IPS-20b (cell line): Measurements from ENCODE around the gene GNS.

Source experiments
- H3K27ac ChIP-seq: one replicate; pipeline ENCODE4 v1.5.1; 2013; ENCODE audit warnings: low read length
- H3K27me3 ChIP-seq: 2 replicates; pipeline ENCODE4 v1.6.1; 2013; ENCODE audit warnings: mild to moderate bottlenecking, low read length, inconsistent platforms; ENCODE audit not compliant: insufficient read depth
- H3K36me3 ChIP-seq: 2 replicates; pipeline ENCODE4 v1.6.1; 2013; ENCODE audit warnings: low read depth, mild to moderate bottlenecking, inconsistent platforms, low read length, moderate library complexity; ENCODE audit not compliant: insufficient read depth
- H3K4me1 ChIP-seq: 2 replicates; pipeline ENCODE4 v1.6.1; 2013; ENCODE audit warnings: mild to moderate bottlenecking, control low read depth, inconsistent platforms, low read length, moderate library complexity; ENCODE audit not compliant: insufficient read depth
- H3K4me3 ChIP-seq: 2 replicates; pipeline ENCODE4 v1.5.1; 2013; ENCODE audit warnings: mild to moderate bottlenecking, low read length, inconsistent platforms
- H3K9ac ChIP-seq: 2 replicates; pipeline ENCODE4 v1.6.1; 2013; ENCODE audit warnings: low read depth, mild to moderate bottlenecking, inconsistent platforms, low read length, moderate library complexity
- H3K9me3 ChIP-seq: 2 replicates; pipeline ENCODE4 v1.6.1; 2013; ENCODE audit warnings: mild to moderate bottlenecking, low read depth, low read length, inconsistent platforms; ENCODE audit not compliant: insufficient read depth

GNS gene

GRCh38 chr12:64678835-64679234 is 80.4 kb downstream of the GNS start:
- Histone ChIP-seq H3K4me1 (peaks cover 14% of the 10 kb centered on the region; the same call in 1 of the 2 replicates), H3K9me3 (no peaks in the 10 kb centered on the region), H3K9ac (no peak overlapping the region), H3K27ac (no peak overlapping the region), H3K27me3 (no peaks in the 10 kb centered on the region), H3K4me3 (no peak overlapping the region), H3K36me3 (no peaks in the 10 kb centered on the region)

DNA sequence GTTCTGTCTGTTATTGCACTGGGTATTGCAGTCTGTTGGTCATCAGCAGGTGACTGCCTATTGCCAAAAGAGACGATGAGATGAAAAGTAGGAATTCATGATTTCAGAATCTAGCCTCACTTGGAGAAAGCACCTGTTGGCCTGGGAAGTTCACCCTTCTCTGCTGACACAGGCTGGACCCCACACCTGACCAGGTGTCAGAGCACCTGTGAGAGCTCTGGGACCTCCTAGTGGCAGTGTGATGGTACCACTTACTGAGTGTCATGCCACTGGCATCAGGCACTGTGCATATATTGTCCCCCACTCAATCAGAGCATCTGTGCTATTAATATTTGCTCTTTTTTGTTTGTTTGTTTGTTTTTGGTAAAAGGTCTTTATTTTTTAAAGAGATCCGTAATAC is 81.0 kb downstream of the GNS start:
- Histone ChIP-seq H3K27me3 (no peaks in the 10 kb centered on the region), H3K9ac (no peak overlapping the region), H3K4me1 (peaks cover 17% of the 10 kb centered on the region; the same call in 1 of the 2 replicates), H3K36me3 (no peaks in the 10 kb centered on the region), H3K9me3 (no peaks in the 10 kb centered on the region), H3K4me3 (no peak overlapping the region), H3K27ac (no peak overlapping the region)

DNA sequence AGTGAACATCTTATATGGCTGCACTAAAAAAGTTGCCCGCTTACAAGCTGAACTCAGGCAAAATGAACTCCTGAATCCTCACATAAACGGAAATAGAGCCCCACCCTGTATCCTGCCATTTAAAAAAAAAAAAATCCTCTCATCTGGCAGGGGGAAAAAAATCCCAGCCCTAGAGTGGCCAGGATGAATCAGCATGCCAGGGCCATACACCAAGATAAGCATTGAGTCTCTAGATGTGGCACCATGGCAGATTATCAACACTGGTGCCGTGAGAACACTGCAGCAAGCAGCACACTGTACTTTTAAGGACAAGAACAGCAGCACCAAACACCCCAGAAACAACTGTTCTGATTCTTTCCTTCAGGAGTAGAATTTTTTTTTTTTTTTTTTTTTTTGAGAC is 83.4 kb downstream of the GNS start:
- Histone ChIP-seq H3K4me3 (no peak overlapping the region), H3K36me3 (no peaks in the 10 kb centered on the region), H3K27me3 (no peaks in the 10 kb centered on the region), H3K27ac (no peak overlapping the region), H3K4me1 (peaks cover 17% of the 10 kb centered on the region), H3K9me3 (no peaks in the 10 kb centered on the region), H3K9ac (no peak overlapping the region)

- no peaks in the 10 kb centered on the region for H3K36me3 ChIP-seq
- H3K4me3 ChIP-seq = no peak overlapping the region
- H3K9me3 ChIP-seq = no peaks in the 10 kb centered on the region
- no peaks in the 10 kb centered on the region for H3K27me3 ChIP-seq
- no peak overlapping the region for H3K27ac ChIP-seq
- H3K4me1 ChIP-seq = peaks cover 28% of the 10 kb centered on the region
- no peak overlapping the region for H3K9ac ChIP-seq
These were observed 84.8 kb downstream of the GNS start for GRCh38 chr12:64674367-64674922.

DNA sequence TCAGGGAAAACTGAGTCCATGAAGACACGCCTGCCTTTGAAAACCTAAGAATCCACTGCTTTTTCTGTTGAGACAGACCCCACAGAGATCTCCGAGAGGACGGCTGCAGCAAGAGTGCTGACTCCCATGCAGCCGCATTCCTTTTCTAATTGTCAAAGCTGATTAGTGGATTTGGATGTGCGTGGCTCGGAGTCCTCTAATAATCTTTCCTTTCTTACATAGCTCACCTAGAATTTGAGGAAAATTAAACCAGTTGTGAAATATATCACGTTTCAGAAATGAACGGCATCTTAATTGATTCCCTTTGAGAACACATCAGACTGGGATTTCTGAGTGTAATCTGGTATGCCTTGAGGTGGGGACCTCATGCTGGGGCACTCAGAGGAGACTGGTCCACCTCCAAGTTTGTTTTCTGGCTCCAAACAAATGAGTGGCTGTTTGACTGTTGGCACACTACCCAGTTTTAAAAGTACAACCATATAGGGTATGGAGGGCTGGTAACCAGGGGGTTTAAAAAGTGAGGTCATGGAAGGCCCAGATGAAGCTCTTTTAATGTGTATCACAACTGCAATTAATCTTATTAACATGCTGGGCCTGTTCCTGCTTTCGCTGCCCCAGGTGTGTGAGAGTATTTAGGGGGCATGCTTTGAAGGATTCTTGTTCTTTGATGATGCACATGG is 85.6 kb downstream of the GNS start:
- Histone ChIP-seq H3K9ac (no peak overlapping the region), H3K27ac (no peak overlapping the region), H3K27me3 (no peaks in the 10 kb centered on the region), H3K4me1 (peaks cover 35% of the 10 kb centered on the region), H3K4me3 (no peak overlapping the region), H3K36me3 (no peaks in the 10 kb centered on the region), H3K9me3 (no peaks in the 10 kb centered on the region)

GRCh38 chr12:64672925-64673409 is 86.2 kb downstream of the GNS start:
- H3K4me3 ChIP-seq = no peak overlapping the region
- H3K4me1 ChIP-seq = peaks cover 35% of the 10 kb centered on the region
- no peaks in the 10 kb centered on the region for H3K36me3 ChIP-seq
- H3K27ac ChIP-seq = no peak overlapping the region
- no peaks in the 10 kb centered on the region for H3K9me3 ChIP-seq
- no peaks in the 10 kb centered on the region for H3K27me3 ChIP-seq
- H3K9ac ChIP-seq = no peak overlapping the region

DNA sequence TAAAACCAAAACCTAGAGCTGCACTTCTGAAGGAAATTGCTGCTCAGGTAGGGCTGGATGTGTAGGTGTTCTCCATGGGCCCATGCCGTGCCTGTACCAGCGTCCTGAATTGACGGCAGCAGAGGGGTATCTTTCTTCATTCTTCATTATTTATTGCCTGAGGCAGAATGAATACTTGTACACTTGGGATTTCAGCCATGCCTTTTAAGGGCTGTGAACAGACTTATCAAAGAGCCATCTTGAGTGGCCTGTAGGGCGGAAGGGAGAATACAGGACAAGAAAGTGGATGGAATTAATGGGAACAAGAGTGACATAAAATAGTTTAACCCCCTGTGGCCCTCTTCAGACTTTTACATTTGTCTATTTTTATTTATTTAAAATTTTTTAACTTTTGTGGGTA is 87.5 kb downstream of the GNS start:
- Histone ChIP-seq H3K36me3 (no peaks in the 10 kb centered on the region), H3K4me3 (no peak overlapping the region), H3K9me3 (no peaks in the 10 kb centered on the region), H3K4me1 (peaks cover 36% of the 10 kb centered on the region), H3K27me3 (no peaks in the 10 kb centered on the region), H3K27ac (no peak overlapping the region), H3K9ac (no peak overlapping the region)

DNA sequence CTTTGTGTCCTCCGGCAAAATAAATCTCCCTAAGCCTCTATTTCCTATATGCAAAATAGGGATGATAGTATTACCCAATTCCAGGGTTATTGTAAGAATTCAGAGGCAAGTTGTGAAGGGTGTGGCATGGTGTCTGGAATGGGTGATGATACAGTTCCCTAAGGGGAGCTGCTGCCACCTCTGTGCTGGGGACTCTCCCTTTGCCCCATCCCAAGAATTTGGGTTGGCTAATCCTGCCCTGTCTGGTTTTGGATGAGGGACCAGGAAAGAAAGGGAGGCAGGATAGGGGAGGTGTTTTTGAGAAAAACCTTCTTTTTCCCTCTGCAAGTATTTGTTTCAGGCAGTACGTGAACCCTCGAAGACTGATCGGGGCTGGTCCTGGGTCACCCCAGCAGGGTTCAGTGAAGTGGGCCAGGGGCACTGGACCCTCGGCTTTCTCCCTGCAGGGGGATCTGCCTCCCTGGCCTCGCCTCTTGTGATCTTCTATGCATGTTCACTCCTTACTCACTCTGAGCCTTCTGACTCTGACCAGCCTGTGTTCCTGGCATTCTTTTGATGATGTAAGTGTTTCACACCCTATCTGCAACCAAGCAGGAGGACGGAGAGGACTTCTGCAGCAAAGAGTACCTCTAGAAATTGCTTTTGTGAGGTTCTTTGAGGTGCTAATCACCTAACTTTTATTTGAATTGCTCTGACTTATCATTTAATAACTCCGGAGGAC is 88.1 kb downstream of the GNS start:
- Histone ChIP-seq H3K27me3 (no peaks in the 10 kb centered on the region), H3K4me1 (peaks cover 41% of the 10 kb centered on the region), H3K4me3 (no peak overlapping the region), H3K36me3 (no peaks in the 10 kb centered on the region), H3K9ac (no peak overlapping the region), H3K9me3 (no peaks in the 10 kb centered on the region), H3K27ac (no peak overlapping the region)

- no peak overlapping the region for H3K4me3 ChIP-seq
- H3K27ac ChIP-seq = no peak overlapping the region
- no peaks in the 10 kb centered on the region for H3K36me3 ChIP-seq
- peaks cover 48% of the 10 kb centered on the region for H3K4me1 ChIP-seq
- H3K27me3 ChIP-seq = no peaks in the 10 kb centered on the region
- no peaks in the 10 kb centered on the region for H3K9me3 ChIP-seq
- H3K9ac ChIP-seq = no peak overlapping the region
These were observed 89.2 kb downstream of the GNS start for GRCh38 chr12:64670019-64670418.

DNA sequence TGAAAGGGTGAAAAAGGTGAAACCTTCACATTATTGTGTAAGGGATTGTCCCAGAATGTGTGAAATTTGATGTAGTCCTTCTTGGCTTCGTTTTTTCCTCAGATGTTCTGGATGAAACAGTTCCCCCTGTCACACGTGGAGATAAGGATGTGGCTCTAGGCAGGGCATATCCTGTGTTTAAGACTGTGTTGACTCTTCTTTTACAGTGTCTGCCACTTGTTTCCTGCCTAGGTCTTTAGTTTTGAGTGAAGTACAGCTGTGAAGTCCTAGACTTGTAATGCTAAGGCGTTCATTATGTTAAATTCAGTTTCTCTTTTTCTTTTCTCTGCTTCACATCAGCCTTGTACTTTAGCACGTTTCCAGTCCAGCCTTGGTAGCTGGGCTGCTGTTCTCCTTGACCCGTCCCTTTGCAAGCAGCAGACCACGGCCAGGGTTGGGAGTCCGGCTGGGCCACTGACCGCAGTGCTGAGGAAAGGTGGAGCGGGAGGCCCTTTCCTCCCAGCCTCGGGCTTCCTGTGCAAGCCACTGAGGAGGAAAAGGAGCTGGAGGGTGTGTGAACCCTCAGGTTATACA is 89.8 kb downstream of the GNS start:
- peaks cover 48% of the 10 kb centered on the region for H3K4me1 ChIP-seq
- H3K4me3 ChIP-seq = no peak overlapping the region; the same call in 1 of the 2 replicates
- H3K36me3 ChIP-seq = no peaks in the 10 kb centered on the region
- no peak overlapping the region for H3K27ac ChIP-seq
- H3K9me3 ChIP-seq = no peaks in the 10 kb centered on the region
- H3K9ac ChIP-seq = peak overlapping the region; percentile 3; the same call in 1 of the 2 replicates
- H3K27me3 ChIP-seq = no peaks in the 10 kb centered on the region

DNA sequence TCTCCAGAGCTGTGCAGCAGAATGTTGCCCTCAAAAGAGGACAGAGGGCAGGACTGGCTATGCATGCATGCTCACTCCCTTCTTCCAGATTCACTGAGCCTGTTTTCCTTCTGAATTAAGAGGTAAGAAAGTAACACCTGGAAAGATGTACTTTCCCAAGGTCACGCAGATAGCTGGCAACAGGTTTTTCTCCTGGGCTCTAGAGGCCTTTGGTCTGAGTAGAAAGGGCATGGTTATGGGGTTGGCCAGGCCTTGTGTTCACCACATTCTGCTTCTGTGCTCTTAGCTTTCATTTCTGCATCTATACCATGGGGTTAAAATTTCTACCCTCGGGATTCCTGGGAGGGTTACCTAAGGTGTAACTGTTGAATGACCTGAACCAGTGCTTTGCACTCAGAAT is 91.4 kb downstream of the GNS start:
- Histone ChIP-seq H3K27ac (no peak overlapping the region), H3K36me3 (no peaks in the 10 kb centered on the region), H3K9ac (no peak overlapping the region), H3K4me3 (no peak overlapping the region), H3K27me3 (no peaks in the 10 kb centered on the region), H3K4me1 (peaks cover 36% of the 10 kb centered on the region), H3K9me3 (no peaks in the 10 kb centered on the region)
